K562 (cell line): ENCODE results near the gene CRTAP. TPM values are rescaled to one million over a fixed set of nuclear protein-coding genes. Genes with fewer than 3 reads are reported as not detected.

Experiments
- ATAC-seq: fragments of 200-7000 bp; cut with Tn5 transposase; 3 replicates; pipeline ENCODE4 v1.9.1; 2020; ENCODE audit warnings: moderate library complexity
- BruUV-seq: library from RNA; stranded (reverse); fragments of 400-500 nt; replicated peaks from 2 replicates; lab custom pipeline; 2021; lab: Mats Ljungman, UMichigan
- CTCF ChIA-PET: fragments of 300-600 bp; formaldehyde crosslinking; extraction: SDS; loops from one replicate; lab custom pipeline; 2021; ENCODE audit warnings: low intra/inter-chr PET ratio; lab: Yijun Ruan, JAX
- POLR2A ChIA-PET: fragments of 300-600, 350-650 bp; sonication (Branson Sonifier 250); formaldehyde crosslinking; extraction: SDS; loops from one replicate; lab custom pipeline; 2021; ENCODE audit warnings: antibody characterized with exemption, inconsistent platforms; lab: Yijun Ruan, JAX
- DNase-seq, 4 experiments: peaks; one replicate each; pipeline versions ENCODE4 v3.0.0 to v3.0.0-alpha.2; 2011 to 2018; ENCODE audit warnings: low spot score in 3 of 4, mixed read lengths in 3 of 4; ENCODE audit errors: extremely low read depth in 1 of 4
- FAIRE-seq: peaks from 2 replicates; lab custom pipeline; 2011; peaks lifted over from hg19 to GRCh38; lab: Jason Lieb, UNC
- H2AFZ ChIP-seq: 2 replicates; pipeline ENCODE4 v1.6.0; 2011; ENCODE audit warnings: low read depth, low read length, control low read depth, inconsistent platforms
- H3K27ac ChIP-seq: fragments of 200-600 bp; 3 replicates; pipeline ENCODE4 v1.8.0; 2011; ENCODE audit warnings: low read depth, mild to moderate bottlenecking, control low read depth, inconsistent platforms, low read length, moderate library complexity, mixed read lengths; ENCODE audit errors: extremely low read depth
- H3K27me3 ChIP-seq, 2 experiments: fragments of 300-600 bp in 1 of 2; 2 replicates in 1 of 2; 3 replicates in 1 of 2; pipeline versions ENCODE4 v1.6.0 to v1.8.0; 2011; ENCODE audit warnings: inconsistent platforms in 2 of 2, low read length in 2 of 2, mild to moderate bottlenecking in 1 of 2, mixed read lengths in 1 of 2, moderate library complexity in 1 of 2; ENCODE audit not compliant: control insufficient read depth in 2 of 2, insufficient read depth in 2 of 2
- H3K36me3 ChIP-seq: fragments of 300-600 bp; 3 replicates; pipeline ENCODE4 v1.8.0; 2011; ENCODE audit warnings: mild to moderate bottlenecking, low read length, inconsistent platforms; ENCODE audit not compliant: control insufficient read depth, insufficient read depth
- H3K4me1 ChIP-seq, 2 experiments: fragments of 200-600 bp in 1 of 2; replicated peaks in 1 of 2; 2 replicates in 1 of 2; 3 replicates in 1 of 2; pipeline versions ENCODE4 v1.5.1 to v1.8.0; 2011; ENCODE audit warnings: inconsistent platforms in 2 of 2, low read length in 2 of 2, mild to moderate bottlenecking in 1 of 2, mixed read lengths in 1 of 2, moderate library complexity in 1 of 2; ENCODE audit not compliant: control insufficient read depth in 2 of 2, insufficient read depth in 2 of 2
- H3K4me2 ChIP-seq: 2 replicates; pipeline ENCODE4 v1.6.1; 2011; ENCODE audit warnings: low read length, control low read depth, inconsistent platforms, mixed read lengths; ENCODE audit not compliant: insufficient read depth
- H3K4me3 ChIP-seq: fragments of 200-600 bp; sonication (generic), shearing (Covaris generic); 2 replicates; pipeline ENCODE4 v1.5.1; 2016; ENCODE audit warnings: control low read depth, inconsistent platforms
- H3K79me2 ChIP-seq: fragments of 200-600 bp; 3 replicates; pipeline ENCODE4 v1.8.0; 2011; ENCODE audit warnings: low read length, inconsistent platforms; ENCODE audit not compliant: control insufficient read depth, insufficient read depth
- H3K9ac ChIP-seq, 2 experiments: 2 replicates each; pipeline versions ENCODE4 v1.6.0 to v1.6.1; 2011; ENCODE audit warnings: low read depth in 2 of 2, low read length in 2 of 2, control low read depth in 1 of 2, inconsistent platforms in 1 of 2, mild to moderate bottlenecking in 1 of 2, mixed read lengths in 1 of 2; ENCODE audit not compliant: insufficient read depth in 1 of 2
- H3K9me1 ChIP-seq: one replicate; pipeline ENCODE4 v1.6.0; 2011; ENCODE audit warnings: inconsistent platforms, mild to moderate bottlenecking, low read length, moderate library complexity; ENCODE audit not compliant: control insufficient read depth, insufficient read depth
- H3K9me3 ChIP-seq: replicated peaks from 2 replicates; pipeline ENCODE4 v1.5.1; 2011; ENCODE audit warnings: low read depth, low read length, inconsistent platforms; ENCODE audit not compliant: control insufficient read depth, insufficient read depth
- H4K20me1 ChIP-seq: replicated peaks from 2 replicates; pipeline ENCODE4 v1.6.1; 2011; ENCODE audit warnings: low read length, inconsistent platforms, mixed read lengths; ENCODE audit not compliant: control insufficient read depth, insufficient read depth
- ELF2 ChIP-seq: fragments of 250-450 bp; sonication (Bioruptor Pico); IDR thresholded peaks from 2 replicates; pipeline ENCODE4 v1.5.0; 2021; ENCODE audit warnings: mild to moderate bottlenecking
- NCOA2 ChIP-seq, 2 experiments: fragments of 450-650 bp; IDR thresholded peaks; 2 replicates each; pipeline ENCODE4 v1.6.1; 2018; ENCODE audit warnings: mild to moderate bottlenecking in 2 of 2, moderate library complexity in 1 of 2; ENCODE audit not compliant: partially characterized antibody in 2 of 2
- OTX1 ChIP-seq: fragments of 450-650 bp; formaldehyde crosslinking; IDR thresholded peaks from 2 replicates; pipeline ENCODE4 v1.4.0; 2022; ENCODE audit warnings: mild to moderate bottlenecking
- SMAD2 ChIP-seq: fragments of 150-350 bp; IDR thresholded peaks from 2 replicates; pipeline ENCODE4 v1.6.1; 2014; ENCODE audit warnings: low read depth, mild to moderate bottlenecking, low read length
- SRSF1 ChIP-seq: fragments of 200-400 bp; formaldehyde crosslinking; IDR thresholded peaks from 2 replicates; pipeline ENCODE4 v1.6.1; 2017; ENCODE audit warnings: mild to moderate bottlenecking, low read depth, low read length, moderate library complexity
- WGBS: fragments of 100-300 bp; shearing (Covaris generic); methylation state at CpG from one replicate; pipeline ENCODE4 v1.1.6; 2016; ENCODE audit warnings: low coverage, mixed read lengths; ENCODE audit not compliant: insufficient coverage; ENCODE audit errors: missing lambda C conversion rate; 5-methylcytosine and 5-hydroxymethylcytosine counted together
- in situ Hi-C: fragments of 300-500 bp; cut with MboI; formaldehyde crosslinking; loops from 4 replicates; pipeline ENCODE4 v1.15.0; 2018; ENCODE audit warnings: inconsistent platforms, mixed read lengths
- intact Hi-C: fragments of 100-400 bp; cut with micrococcal nuclease; formaldehyde crosslinking; loops from 2 replicates; pipeline ENCODE4 v1.14.2; 2022
- polyA plus RNA-seq, 8 experiments: library from polyadenylated mRNA; depleted of rRNA in 4 of 8; stranded (reverse) in 5 of 8; unstranded in 3 of 8; fragments of >200 nt; fragmentation: Nextera tagmentation in 2 of 8; fragmentation: Illumina TruSeq in 1 of 8; extraction: Ambion mirVana in 2 of 8; extraction: Trizol in 1 of 8; gene quantifications; 2 replicates each; pipeline versions ENCODE4 v1.2.1 to v1.2.3, GENCODE V29; 2011 to 2014; ENCODE audit warnings: inconsistent platforms in 1 of 8, missing spikeins in 1 of 8
- total RNA-seq, 7 experiments: library from RNA; depleted of rRNA in 6 of 7; stranded (reverse); fragments of >200 nt in 6 of 7; fragmentation: Illumina TruSeq in 2 of 7; extraction: Trizol in 2 of 7; gene quantifications; 2 replicates each; pipeline versions ENCODE4 v1.2.1 to v1.2.3, GENCODE V29; 2011 to 2021; ENCODE audit warnings: low replicate concordance in 1 of 7

CRTAP gene
- total and polyA plus RNA-seq, 9 of the 15 experiments (the other 6 are each of a cell fraction or from before 2014, with no cell fraction given) = 10.0 to 121 (median 53.0) TPM

- Histone ChIP-seq H3K9ac (no peak overlapping the region), H3K79me2 (no peaks in the 10 kb centered on the region), H3K9me1 (no peaks in the 10 kb centered on the region), H3K9me3 (no peaks in the 10 kb centered on the region), H2AFZ (no peak overlapping the region), H3K4me2 (no peak overlapping the region), H3K4me3 (no peak overlapping the region), H3K27ac (no peak overlapping the region), H3K4me1 (no peaks in the 10 kb centered on the region), H3K36me3 (peaks cover 7% of the 10 kb centered on the region; the same call in 2 of the 3 replicates), H4K20me1 (no peaks in the 10 kb centered on the region), H3K27me3 (peaks cover 3 to 8% of the 10 kb centered on the region in 2 experiments; a peak in 3 of 5 replicates)
- in situ Hi-C loops = no loop called here
- ChIA-PET POLR2A (interaction anchor here (0.6 to 1.7 kb wide), 2 partner anchors 12 to 878 kb away, joined by 3 to 5 read pairs; no protein-coding TSS in a partner anchor), CTCF (no interaction called here)
- intact Hi-C loops = no loop called here
- 26% methylated on average over 9 of the region's 9 CpGs for whole genome bisulfite sequencing
- no TSS peak for BruUV-seq
- FAIRE-seq (no peak), DNase-seq (no peak), ATAC-seq (peak; percentile 14; the same call in 2 of the 3 replicates)
- TF ChIP-seq SMAD2 = no peak
- TF ChIP-seq OTX1 = no peak
- TF ChIP-seq NCOA2 (IDR thresholded peaks at IDR 0.05; ENCODE audit: partially characterized antibody in 2 of 2) = no peak
- no peak for TF ChIP-seq ELF2 (CRISPR knock-in tag)
- TF ChIP-seq SRSF1 = no peak
These were observed 32.2 kb downstream of the CRTAP start for GRCh38 chr3:33145901-33146580.
